Activated CD8-positive, alpha-beta memory T cell treated with anti-CD3 and anti-CD28 coated beads, Interleukin-2, amount 50 U/mL, for 1 hour (primary cell): Measurements from ENCODE around the gene HAP1.

Experiments
- DNase-seq: peaks from one replicate; pipeline ENCODE4 v3.0.0-alpha.2; 2020; ENCODE audit errors: extremely low read depth

Gene HAP1

DNA sequence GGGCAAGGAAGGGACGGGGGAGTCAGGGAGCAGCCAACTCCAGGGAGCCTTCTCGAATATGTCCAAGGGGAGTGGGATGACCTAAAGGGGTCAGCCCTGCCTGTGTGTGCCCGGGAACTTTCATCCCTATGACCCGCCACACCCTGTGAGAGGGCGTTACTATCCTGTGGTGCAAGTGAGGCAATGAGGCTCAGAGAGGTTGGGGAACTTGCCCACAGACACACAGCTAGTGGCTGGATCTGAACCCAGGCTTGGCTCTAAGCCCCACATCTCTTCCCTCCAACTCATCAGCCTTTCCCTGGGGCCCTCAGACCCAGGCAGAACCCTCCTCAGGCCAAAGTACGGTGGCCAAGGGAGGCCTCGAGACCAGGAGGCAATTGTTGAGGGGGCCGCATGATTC, 28.9 kb upstream of the HAP1 start:
- no peak for DNase-seq

DNA sequence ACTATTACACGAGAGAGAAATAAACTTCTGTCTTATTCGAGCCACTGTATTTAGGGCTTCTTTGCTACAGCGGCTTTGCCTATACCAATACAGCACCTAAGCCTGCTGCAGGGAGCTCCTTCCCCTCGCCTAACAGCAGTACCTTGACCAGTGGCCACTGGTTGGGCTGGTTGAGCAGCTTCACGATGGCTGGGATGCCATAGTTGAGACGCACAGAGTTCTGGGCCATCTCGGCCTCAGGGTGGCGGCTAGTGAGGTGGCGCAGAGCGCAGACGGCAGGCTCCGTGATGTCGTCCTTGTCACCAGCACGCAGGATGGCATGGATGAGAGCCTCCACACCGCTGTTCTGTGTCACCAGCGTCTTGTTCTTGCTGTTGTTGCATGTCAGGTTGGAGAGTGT, 28.4 kb upstream of the HAP1 start:
- no peak for DNase-seq

DNA sequence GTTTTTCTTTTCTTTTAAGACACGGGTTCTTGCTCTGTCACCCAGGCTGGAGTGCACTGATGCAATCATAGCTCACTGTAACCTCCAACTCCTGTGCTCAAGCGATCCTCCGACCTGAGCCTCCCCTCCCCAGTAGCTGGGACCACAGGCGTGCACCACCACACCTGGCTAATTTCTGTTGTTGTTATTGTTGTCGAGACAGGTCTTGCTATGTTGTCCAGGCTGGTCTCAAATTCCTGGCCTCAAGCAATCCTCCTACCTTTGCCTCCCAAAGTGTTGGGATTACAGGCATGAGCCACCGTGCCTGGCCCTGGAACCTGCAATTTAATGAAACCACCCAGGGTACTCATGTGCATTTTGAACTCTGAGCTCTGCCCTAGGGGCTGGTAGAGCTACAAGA, 27.9 kb upstream of the HAP1 start:
- no peak for DNase-seq

DNA sequence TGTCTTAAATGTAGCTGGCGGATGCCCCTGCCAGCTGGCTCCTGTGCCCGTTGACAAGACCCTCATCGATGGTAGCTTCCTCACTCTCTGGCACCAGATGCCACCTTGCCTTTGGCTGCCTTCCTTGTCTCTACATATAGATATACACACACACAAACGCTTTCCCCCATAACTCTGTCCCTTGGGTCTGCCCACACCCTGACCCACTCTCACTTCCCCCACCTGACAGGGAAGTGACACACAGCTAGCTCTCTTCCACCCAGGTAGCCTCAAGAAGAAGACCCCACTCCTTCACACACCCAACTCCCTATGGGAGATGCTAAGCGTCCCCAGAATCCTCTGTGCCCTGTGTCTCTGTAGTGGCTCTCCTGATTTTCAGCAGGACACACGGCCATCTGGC, 26.4 kb upstream of the HAP1 start:
- no peak for DNase-seq

DNA sequence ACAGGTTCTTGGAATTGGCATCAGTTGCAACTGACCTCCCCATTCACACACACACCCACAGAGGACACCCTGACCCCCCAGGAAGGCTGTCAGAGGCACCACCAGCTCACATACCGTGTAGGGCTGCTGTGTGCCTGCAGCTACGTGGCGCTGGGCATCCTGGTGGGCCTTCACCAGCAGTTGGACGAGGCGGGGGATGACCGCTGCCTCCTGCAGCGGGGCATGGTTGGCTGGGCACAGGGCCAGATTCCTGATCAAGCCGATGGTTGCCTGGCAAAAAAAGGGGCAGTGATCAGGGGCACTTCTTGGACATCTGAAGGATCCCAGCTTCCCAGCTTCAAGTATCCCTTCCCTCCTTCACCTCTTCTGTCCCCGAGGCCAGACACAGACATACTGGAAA, 24.2 kb upstream of the HAP1 start:
- DNase-seq, result no peak

DNA sequence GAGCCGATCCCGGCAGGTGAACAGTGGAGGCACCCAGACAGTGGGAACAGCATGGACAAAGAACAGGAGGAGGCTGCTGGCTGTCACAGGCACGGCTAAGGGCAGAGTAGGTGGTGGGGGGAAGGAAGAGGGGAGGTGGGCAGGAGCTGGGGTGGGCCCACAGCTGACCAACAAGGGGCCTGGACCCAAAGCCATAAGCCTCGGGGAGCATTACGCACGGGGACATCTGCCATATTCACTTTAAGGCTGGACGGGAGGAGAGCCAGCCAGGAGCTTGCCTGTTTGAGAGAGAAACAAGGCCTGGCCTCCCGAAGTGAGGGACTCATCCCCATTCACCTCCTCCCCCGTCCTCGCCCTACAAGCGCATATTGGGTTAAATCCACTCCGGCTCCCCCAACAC, 19.6 kb upstream of the HAP1 start:
- no peak for DNase-seq

DNA sequence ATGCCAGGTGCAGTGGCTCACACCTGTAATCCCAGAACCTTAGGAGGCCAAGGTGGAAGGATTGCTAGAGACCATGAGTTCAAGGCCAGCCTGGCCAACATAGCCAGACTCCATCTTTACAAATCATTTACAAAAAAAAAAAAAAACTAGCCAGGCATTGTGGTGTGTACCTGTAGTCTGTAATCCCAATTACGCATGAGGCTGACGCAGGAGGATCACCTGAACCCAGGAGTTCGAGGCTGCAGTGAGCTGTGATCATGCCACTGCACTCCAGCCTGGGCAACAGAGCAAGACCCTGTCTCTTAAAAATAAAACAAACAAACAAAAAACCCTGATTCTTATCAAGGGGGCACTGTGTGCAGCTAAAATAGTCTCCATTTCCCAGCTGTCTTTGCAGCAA, 16.8 kb upstream of the HAP1 start:
- no peak for DNase-seq

DNA sequence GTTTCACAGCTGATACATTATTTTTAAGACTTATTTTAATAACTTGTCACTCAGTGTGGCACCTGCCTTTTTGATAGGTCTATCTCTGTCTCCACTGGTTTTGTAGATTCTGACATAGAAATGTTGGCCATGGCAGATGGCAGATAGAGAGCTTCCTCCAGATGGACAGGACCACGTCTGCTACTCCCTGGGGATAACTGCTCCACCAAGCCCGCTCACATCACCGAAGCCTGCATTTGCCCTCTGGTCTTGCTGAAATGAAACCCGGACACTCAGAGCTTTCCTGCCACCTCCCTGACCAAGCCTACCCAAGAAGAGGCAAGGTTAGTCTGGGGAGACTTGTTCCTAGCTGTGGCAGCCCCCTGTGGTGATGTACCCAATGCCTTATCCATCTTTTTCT, 16.4 kb upstream of the HAP1 start:
- DNase-seq, result no peak

DNA sequence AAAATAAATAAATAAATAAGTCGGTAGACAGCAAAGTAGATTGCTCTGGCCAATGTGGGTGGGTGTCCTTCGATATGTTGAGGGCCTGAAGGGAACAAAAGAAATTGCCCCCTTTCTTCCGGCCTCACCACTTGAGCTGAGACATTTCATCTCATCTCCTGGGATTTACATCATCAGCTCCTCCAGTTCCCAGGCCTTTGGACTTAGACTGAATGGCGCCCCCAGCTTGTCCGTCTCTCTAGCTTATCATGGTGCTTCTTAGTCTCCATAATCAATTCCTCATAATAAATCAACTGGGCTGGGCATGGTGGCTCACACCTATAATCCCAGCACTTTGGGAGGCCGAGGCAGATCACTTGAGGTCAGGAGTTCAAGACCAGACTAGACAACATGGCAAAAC, 13.8 kb upstream of the HAP1 start:
- DNase-seq, result no peak

DNA sequence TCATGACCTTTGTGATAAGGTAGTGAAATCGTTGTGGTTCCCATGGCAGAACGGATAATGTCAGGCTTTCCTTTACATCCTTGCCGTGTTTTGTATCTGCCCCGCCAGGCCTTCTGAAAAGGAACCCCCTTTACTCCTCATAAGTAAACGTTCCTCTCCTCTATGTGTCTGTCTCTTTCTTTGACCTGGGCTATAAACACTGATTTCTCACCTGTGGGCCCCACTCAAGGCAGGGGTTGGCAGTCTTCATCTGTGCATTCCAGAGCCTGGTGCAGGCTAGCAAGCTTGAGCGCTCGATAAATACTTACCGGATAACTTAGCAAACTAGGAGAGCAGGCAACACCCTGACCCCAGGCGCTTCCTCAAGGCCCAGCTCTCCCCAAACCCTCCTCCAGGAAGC, 7.3 kb upstream of the HAP1 start:
- no peak for DNase-seq

DNA sequence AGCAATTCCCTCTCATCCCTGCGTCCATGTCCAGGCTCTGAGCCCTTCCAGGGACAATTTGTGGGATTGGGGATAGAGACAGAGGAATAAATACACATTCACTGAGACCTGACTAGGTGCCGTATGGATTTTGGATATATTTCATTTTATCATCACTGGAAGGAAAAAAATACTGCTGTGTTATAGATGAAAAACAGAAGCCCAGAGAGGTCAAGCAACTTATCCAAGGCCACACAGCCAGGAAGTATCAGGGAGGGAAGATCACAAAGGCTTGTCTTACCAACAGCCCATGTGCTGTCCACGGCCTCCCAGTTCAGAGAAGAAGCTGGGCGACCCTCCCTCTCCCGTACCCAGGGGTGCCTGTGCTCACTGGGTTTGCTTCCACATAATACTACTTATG, 6.1 kb upstream of the HAP1 start:
- DNase-seq, result no peak

DNA sequence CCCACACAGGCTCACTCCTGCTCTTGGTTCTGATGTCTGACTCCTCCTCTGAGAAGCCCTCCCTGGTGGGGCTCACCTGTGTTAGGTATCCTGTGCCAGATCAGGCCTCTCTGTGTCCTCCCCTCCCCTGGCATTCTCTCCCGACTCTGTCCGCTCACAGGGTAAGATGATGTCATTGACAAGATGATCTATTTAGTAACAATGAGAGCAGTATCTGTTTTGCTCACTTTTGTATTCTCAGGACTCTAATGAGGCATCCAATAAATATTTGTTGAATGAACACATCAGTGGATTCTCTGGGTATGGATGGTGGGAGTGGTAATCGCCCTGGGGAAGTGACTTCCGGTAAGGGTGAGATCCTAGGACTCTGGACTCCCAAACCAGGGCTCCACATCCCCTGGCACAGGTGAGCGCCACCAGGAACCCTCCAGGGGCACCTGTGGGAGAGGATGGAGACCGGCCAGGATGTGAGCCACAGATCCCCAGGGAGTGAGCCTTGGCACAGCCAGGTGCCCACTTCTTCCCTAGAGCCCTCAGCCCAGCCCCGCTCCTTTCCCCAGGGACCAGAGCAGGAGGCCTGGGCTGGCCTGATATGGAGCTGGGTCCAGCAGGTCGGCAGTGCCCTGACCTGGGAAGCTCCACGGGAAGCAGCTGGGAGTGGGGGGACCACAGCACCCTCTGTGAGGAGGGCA, 5.4 kb upstream of the HAP1 start:
- DNase-seq, result no peak

DNA sequence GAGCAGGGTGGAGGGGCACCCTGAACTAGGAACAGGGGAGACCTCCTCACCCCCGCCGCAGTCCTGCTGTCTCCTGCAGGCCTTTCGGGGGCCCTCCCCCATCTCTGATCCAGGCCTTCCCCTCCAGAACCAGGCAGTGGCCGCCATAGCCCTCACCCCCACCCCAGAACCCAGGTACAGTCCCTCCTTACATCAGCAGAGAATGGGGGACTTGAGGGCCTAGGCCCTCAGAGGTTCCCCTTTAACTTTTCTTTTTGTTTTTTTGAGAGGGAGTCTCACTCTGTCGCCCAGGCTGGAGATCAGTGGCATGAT, 4.3 kb upstream of the HAP1 start:
- DNase-seq, result no peak

DNA sequence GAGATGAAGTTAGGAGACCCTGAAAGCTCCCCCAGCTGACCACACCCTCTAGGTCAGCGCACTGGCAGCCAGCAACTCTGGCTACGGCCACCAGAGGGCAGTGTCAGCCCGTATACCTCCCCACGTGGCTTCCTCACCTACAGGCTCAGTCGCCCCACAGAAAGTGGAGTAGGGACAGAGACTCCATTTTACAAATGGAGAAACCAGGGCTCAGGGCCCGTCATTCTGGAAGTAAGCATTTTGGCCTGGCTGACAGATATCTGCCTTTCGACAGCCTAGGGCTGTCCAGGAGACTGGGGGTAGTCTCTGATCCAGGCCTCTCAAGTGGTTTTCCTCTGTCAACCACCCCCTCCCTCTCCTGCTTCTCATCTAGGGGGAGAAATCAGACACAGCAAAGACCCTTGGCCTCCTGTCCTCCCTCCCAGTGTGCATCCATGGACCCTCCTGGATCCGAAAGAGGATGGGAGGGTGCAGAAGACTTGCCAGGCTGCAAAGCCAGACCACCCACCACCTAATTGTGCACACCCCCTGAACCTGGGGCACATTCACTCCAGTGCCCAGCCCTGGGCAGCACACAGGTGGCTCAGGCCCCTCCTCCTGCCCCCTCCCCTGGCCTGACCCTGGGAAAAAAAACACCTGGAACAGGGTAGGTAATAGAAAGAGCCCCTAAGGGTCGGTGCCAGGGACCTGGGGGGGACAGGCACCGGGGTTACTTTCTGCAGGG, 3.8 kb upstream of the HAP1 start:
- peak; percentile 27 for DNase-seq

DNA sequence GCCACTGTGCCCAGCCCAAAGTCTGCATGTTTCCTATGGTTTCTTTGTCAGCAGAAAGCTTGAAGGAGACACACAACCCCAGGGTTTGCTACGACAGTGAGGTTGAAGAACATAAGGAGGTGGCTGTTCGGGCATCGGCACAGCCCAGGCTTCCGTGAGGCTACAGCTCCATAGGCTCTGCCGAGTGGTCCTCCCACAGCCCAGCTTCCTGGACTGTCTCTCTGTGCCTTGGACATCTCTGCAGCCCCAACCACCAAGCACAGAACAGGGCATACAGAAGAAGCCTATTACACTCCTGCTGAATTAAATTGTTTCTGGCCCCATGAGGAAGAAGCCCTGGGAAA, 3.2 kb upstream of the HAP1 start:
- DNase-seq, result no peak

DNA sequence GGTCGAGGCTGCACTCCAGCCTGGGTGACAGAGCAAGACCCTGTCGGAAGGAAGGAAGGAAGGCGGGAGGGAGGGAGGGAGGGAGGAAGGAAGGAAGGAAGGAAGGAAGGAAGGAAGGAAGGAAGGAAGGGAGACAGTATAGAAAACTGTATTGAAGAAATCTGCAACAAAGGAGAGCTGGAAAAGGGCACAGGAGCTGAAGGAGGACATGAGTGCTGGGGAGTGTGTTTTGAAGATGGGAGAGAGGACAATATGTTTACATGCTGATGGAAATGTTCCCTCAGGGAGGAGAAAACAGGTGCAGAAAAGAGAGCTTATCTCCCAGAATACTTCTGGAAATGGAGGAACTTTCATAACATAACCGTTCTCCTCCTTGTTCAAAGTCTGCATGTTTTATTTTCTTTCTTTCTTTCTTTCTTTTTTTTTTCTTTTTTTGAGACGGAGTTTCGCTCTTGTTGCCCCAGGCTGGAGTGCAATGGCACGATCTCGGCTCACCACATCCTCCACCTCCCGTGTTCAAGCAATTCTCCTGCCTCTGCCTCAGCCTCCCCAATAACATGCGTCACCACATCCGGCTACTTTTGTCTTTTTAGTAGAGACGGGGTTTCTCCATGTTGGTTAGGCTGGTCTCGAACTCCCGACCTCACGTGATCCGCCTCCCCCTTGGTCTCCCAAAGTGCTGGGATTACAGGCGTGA, 2.7 kb upstream of the HAP1 start:
- no peak for DNase-seq

DNA sequence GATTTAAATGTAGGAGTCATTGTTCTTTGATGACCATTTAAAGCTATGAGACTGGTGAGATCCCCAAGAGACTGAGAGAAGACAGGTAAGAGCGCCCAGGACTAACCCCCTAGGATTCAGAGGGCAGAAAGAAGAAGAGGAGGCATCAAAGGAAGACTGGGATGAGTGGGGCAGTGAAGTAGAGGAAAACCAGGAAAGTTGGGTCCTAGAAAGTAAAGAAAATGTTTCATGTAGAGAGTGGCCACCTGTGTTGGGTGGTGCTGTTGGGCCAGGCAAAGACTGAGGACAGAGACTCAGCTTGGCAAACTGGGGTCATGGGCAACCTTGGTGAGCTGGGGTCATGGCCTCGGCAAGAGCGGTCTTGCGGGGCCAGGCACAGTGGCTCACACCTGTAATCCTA, 1.3 kb upstream of the HAP1 start:
- DNase-seq, result no peak

DNA sequence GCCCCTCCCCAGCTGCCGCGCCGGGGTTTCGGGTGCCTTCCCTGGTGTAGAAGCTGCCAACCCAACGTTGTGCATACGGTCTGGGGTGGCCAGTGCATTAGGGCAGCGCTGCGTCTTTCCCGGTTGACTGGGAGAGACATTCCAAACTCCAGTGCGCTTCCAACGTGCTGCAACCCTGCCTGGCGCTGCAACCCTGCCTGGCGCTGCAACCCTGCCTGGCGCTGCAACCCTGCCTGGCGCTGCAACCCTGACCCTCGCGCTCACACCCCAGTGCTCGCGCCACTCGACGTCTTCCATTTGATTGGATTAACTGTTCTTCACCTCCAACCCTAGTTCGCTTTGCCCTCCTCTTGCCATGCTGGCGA, 488 bp upstream of the HAP1 start:
- DNase-seq, result no peak

DNA sequence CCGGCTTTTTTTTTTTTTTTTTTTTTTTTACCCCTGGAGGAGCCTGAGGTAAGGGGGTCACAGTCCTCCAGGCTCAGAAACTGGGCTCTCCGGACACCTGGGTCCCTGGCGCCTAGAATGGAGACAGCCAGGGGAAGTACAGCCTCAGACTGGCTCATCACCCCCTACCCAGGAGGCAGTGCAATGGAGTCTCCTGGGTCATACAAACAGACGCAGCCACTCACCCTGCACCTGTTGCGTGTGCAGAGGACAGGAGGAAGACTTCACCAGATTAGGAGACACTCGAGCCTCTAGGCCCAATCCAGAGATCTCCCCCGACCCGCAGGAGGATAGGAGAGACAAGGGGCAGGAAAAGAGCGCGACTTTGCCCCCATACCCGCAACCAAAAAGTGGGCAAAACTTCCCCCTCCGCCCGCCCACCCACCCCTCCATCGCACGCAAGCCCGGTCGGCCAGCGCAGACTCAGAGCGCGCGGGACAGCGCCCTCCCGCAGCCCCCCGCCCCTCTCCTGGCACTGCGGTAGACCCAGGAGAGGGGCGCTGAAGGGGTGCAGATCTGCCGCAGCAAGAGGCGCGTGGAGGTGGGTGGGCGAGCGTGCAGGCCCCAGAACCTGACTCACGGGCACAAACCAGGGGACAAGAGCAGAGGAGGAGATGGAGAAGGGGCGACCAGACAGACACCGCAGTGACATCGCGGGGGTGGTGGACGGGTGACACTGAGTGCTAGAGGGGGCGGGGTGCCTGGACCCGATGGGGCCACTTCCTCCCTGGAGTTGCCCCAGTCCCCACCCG, 900 bp downstream of the HAP1 start:
- no peak for DNase-seq

DNA sequence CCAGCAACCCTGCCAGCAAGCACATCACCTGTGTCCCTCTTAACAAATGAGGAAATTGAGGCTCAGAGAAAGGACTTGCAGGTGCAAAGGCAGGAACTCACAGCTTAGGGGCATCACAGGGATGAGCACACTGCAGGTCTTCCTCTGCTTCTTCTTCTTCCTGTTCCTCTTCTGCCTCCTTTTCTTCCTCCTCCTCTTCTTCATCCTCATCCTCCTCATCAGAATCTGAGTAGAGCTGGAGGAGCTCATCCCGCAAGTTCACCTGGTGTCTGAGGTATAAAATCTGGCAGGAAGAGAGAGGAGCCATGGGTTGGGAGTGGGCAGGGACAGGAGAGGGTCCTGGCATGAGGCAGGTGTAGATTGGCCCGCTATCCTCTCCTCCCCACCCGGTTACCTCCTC, 2.6 kb downstream of the HAP1 start:
- DNase-seq, result no peak

DNA sequence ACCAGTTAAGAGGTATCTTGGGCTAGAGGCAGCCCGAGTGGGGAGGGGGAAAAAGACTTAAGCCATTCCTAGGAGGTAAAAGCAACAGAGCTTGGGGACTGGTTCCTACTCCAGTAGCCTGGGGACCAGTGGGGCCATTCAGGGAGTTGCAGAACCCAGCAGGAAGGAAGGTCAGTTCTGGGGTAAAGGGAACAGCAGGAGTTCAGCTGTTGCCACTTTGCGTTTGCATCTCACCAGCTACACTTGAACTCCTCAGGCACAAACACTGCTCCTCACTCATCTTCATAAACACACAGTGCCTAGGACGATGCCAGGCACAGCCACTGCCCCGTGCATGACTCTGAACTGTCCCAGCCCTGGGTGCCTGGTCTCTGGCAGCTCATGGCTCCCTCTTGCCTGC, 4.0 kb downstream of the HAP1 start:
- DNase-seq, result no peak

DNA sequence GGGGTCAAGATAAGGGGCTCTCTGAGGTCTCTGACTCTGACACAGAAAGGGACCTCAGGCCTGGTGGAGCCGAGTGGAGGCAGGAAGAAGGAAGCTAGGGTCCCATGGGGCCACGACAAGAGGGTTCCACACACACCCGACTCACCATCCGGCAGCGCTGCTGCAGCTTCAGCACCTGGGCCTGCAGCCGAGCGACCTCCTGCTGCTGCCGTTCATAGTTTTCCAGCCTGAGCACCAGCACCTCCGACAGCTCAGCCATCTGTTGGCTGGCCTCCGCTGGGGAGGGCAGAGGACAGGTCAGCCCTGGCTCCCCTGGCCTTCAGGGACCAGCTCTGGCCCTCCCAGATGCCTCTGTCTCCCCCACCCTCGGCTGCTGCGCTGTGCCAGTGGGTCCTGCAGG, 6.4 kb downstream of the HAP1 start:
- DNase-seq, result no peak

DNA sequence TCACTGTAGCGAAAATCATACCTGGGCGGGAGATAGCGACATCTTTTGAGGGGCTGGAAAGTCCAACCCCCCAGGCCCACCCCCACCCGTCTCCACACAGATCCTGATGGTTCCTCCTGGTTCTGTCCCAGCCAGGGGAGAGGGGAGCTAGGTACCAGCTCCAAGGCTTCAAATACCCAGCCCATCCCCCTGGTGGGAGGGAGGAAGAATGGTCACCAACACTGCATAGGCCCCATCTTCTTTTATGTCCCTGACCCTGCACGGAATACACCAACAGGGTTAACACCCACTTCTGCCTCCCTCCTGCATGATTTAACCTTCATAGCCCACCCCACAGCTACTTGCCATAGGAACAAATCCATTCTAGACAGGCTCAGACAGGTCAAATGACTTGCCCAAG, 9.3 kb downstream of the HAP1 start:
- no peak for DNase-seq
